CD4-positive, alpha-beta T cell treated with Interleukin-4 for 1 hour (primary cell): ENCODE results near the gene LMNTD1.
"Not testable (repeated sequence)": the region's sequence is repeated elsewhere in the genome, so short reads cannot be mapped to it uniquely, and the experiment has no call there.

Experiments used
- DNase-seq, 2 donors: peaks; one replicate each; pipeline ENCODE4 v3.0.0-alpha.2; 2020 to 2022

The LMNTD1 gene, protein sequence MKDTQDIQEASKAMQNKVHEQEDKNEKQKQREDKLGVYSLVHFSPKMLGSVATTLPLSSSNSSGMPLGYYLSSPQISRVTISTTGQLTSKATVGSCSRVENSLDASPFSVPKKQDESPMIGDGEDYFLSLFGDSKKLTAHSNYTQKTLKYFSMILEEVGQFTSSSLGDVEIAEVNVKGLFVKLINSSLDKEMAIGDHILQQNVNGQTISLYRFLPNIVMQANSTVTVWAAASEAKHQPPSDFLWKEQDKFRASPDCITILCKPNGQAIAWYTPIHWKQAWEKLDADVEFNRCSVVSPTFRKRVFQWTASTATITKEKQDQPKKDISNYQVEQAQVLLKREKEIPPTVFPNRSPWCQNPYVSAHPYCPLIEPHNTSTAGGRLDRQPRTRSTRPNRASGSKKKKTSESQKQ

GRCh38 chr12:25553098-25553497 is at the start of gene LMNTD1:
TSS of gene LMNTD1 (minus strand) at chr12:25553283. CDS start at chr12:25552959, 324 bp downstream.
- DNase-seq = no peak

DNA sequence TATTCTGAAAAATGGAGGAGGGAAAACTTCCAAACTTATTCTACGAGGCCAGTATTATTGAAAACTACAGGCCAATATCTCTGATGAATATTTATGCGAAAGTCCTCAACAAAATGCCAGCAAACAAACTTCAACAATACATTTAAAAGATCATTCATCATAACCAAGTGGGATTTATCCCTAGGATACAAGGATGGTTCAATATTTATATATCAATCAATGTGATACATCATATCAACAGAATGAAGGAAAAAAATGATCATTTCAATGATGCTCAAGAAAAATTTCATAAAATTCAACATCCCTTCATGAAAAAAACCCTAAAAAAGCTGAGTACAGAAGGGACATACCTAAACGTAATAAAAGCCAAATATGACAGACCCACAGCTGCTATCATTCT is 45.9 kb upstream of the LMNTD1 start:
- DNase-seq = no peak

GRCh38 chr12:25595496-25595895 is 42.4 kb upstream of the LMNTD1 start:
- not testable (repeated sequence) for DNase-seq

GRCh38 chr12:25594376-25594775 is 41.3 kb upstream of the LMNTD1 start:
- no peak for DNase-seq

DNA sequence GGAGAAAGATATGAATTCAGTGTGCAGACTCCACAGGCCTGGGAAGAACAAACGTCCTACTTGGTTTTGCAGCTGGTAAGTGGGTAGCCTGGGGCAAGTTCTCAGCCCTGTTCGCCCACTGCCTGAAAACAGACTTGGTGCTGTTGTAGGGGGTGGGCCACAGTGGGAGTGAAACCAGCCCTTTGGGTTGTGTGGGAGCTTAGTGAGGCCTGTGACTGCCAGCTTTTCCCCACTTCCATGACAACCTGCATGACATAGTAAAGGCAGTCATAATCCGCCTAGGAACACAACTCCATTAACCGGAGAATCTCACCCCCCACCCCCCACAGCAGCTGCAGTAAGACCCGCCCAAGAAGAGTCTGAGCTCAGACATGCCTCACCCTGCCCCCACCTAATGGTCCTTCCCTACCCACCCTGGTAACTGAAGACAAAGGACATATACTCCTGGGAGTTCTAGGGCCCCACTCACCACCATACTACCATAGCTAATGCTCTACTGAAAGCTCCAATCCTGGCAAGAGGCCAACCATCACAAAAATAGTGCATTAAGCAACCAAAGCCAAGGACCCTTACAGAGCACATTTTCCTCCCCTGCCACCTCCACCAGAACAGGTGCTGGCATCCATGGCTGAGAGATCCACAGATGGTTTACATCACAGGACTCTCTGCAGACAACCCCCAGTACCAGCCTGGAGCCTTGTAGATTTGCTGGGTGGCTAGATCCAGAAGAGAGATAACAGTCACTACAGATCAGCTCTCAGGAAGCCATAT is 39.8 kb upstream of the LMNTD1 start:
- DNase-seq = no peak

DNA sequence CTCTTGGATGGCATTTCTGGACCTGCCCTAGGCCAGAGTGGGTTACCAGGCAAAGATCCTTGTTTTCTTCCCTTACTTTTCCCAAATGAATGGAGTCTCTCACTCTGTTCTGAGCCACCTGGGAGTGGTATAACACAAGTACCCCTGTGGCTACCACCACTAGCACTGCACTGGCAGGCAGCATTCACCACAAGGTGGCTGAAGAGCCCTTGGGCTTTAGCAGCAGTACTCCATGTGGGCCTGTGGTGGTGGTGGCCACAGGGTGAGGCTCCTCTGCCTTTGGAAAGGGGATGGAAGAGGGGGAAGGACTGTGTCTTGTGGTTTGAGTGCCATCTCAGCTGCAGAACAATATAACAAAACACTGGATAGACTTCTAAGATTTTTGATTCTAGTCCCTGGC is 38.1 kb upstream of the LMNTD1 start:
- no peak for DNase-seq

GRCh38 chr12:25590011-25590721 is 37.1 kb upstream of the LMNTD1 start:
- DNase-seq = peak; percentile 5 to 20

- DNase-seq = no peak
Measured at GRCh38 chr12:25587346-25587745, 34.3 kb upstream of the LMNTD1 start.

DNA sequence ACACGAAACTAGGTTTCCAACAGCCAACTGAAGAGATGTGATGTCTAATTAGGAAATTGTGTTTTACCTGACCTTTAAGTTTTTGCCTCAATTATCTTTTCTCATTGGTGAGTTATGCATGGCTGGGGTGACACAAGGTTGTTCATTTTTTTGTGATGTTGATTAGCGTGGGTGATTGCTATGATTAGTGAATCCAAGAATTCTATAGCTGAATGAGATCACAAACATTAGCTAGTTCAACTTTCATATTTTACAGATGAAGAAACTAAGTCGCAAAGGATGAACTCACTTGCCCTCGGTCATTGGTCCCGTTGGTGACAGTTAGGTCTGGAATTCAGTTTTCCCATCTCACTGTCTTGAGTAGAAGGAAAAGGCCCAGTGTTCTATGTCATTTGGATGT is 32.6 kb upstream of the LMNTD1 start:
- no peak for DNase-seq

DNA sequence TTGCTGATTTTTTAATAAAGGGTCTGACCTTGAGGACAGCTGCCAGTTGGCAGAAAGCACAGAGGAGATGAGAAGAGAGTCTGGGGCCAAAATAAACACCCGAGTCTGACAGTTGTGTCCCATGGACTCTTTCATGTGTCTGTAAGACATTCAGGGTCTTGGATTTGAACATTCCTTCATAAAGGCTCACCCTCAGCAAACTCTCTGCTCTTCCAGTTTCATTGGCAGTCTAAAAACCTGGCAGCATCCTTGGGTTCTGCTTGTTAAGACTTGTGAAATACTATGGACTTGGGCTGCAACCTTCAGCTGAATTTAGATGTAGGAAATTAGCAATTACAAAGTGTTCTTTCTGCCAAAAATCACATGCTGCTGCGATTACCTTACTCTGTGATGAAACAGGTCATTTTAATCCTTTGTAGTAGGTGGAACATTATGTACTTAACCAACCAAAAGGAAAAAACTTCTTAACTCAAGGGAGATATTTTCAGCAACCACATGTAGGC is 32.0 kb upstream of the LMNTD1 start:
- no peak for DNase-seq

DNA sequence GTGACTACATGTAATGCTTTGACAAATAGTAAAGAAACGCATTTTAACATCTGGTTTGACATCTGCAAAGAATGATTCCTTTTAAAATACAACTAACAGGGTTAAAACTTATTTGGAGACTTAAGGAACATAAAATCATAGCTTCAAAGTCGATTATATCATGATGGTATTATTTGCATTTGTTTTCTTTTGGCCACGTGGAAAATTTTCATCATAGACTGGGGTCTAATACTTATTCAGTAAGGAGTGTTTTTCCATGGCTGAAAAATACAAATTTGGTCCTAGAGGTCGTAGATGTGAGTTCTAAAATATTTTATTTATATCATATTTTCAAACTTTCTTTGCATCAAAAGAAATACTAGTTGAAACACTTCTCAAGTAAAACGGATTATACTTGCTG is 31.5 kb upstream of the LMNTD1 start:
- DNase-seq = no peak

DNA sequence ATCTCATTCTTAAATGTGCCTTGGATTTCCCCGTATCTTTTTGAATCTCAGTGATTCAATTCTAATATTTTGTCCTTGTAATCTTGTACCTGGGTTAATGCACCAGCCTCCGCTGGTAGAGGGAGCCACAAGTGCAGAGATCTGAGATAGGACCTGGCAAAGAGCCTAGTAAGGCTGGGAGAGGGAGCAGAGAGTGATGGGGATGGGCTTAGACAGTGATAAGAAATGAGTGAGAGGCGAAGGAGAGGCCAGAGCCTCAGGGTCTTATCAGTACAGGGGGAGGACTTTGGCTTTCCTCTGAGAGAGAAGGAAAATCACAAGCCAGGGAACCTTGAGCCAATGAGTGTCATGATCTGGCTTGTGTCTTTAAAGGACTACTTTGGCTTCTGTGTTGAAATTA is 30.5 kb upstream of the LMNTD1 start:
- DNase-seq = no peak

DNA sequence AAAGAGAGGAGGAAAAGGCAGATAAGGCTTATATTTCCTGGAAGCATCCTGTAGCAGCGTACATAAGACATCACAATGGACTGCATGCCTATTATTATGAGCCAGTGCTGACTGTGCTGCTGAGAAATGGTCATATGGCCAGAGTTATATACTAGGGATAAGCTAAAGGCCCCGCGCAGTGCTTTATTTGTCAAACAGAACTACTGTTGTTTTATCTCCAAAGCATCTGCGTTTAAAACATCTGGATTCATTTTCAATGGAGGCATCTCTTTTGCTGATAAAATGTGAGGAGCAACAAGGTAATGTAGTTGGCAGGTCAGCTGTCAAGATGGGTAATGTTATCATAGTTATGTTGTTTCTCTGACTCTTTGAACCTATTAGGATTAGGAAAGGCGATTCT is 28.0 kb upstream of the LMNTD1 start:
- DNase-seq = no peak

- no peak for DNase-seq
Measured at GRCh38 chr12:25578411-25579143, 25.5 kb upstream of the LMNTD1 start.

DNA sequence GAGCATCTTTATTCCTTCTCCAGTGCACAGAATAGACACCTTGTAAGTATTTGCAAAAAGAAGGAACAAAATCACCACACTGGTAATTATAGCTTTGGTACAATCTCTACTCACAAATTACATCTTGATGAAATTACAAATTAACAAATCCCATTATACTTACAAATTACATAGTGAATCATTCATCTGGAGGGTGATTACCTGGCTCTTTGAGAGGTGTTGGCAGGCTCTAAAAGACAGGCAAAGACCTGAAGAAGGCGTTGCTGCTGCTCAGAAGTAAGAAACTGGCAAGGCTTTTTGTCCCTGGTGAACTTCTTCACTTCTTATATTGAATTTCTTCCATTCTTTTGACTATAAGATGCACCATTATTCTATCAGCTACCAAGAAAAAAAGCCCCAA is 21.7 kb upstream of the LMNTD1 start:
- no peak for DNase-seq

DNA sequence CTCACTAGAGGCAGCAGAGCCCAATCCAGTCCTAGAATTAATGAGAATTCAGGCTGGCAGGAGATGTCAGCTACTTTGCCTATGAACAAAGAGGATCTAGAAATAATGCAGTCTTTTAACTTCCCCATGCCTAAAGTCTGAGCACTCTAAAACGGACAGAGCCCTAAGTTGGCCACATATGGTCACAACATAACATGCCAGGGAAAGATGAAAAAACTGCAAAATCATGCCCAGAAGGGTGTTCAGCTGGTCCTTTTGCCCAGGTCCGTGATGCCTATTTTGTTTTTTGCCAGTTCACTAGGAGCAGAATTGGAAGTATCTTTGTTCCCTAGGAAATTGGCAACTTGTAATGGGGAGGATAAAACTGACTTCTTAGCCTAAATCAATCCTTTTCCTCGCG is 20.3 kb upstream of the LMNTD1 start:
- no peak for DNase-seq

GRCh38 chr12:25570418-25570817 is 17.3 kb upstream of the LMNTD1 start:
- DNase-seq = no peak

DNA sequence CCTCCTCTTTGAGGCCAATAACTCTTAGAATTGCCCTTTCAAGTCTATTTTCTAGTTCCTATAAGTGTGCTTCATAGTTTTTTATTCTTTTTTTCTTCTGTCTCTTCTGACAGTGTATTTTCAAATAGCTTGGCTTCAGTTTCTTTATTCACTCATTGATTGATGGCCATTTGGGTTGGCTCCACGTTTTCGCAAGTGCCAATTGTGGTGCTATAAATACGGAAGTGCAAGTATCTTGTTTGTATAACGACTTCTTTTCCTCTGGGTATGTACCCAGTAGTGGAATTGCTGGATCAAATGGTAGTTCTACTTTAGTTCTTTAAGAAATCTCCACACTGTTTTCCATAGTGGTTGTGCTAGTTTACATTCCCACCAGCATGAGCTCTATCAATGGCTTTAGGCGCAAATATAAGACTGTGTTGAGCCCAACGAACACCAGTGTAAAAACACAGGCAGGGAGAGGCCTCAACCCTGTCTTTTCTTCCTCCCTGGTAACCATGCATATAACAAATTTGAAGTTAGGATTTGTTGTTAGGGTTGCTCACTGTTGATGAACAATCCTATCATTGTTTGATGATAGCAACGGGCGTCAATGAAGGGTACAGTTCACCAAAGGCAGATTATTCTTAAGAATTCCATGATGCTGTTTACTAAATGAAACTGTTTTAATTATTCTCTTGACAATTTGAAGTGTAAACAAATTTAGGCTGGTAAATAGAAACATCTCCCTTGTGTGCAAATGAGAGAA is 13.3 kb upstream of the LMNTD1 start:
- DNase-seq = no peak

GRCh38 chr12:25558586-25558985 is 5.5 kb upstream of the LMNTD1 start:
- no peak for DNase-seq

GRCh38 chr12:25557830-25558436 is 4.8 kb upstream of the LMNTD1 start:
- DNase-seq = peak in 1 of 2 donors; percentile 7

- no peak for DNase-seq
Measured at GRCh38 chr12:25556153-25556552, 3.1 kb upstream of the LMNTD1 start.
